WTC11 (cell line): Measurements from ENCODE around the gene RHBDL1. TPM values are rescaled to one million over a fixed set of nuclear protein-coding genes. Genes with fewer than 3 reads are reported as not detected.
A peak's percentile ranks its signal among the peaks of the same experiment; 100 is the strongest.

ENCODE experiments used
- ATAC-seq: fragments of 200-7000 bp; cut with Tn5 transposase; 2 replicates; pipeline ENCODE4 v1.10.0; 2021; ENCODE audit warnings: mild to moderate bottlenecking, moderate library complexity
- CTCF ChIA-PET: fragments of 300-600 bp; sonication (Branson Sonifier 250); formaldehyde crosslinking; loops from one replicate; lab custom pipeline; 2021; ENCODE audit warnings: antibody characterized with exemption; lab: Charles Lee
- POLR2A ChIA-PET: fragments of 350-600 bp; sonication (Branson Sonifier 250); formaldehyde crosslinking; loops from one replicate; lab custom pipeline; 2021; ENCODE audit warnings: antibody characterized with exemption; lab: Charles Lee
- DNase-seq: peaks from one replicate; pipeline ENCODE4 v3.0.0; 2021; ENCODE audit warnings: low spot score
- H3K27ac Mint-ChIP-seq: 2 replicates; pipeline ENCODE4 v1.8.0; 2021; ENCODE audit warnings: mixed read lengths
- H3K27me3 Mint-ChIP-seq: 2 replicates; pipeline ENCODE4 v1.8.0; 2021; ENCODE audit warnings: low read depth, mild to moderate bottlenecking, moderate library complexity, mixed read lengths
- H3K36me3 Mint-ChIP-seq: 2 replicates; pipeline ENCODE4 v1.8.0; 2021; ENCODE audit warnings: mixed read lengths
- H3K4me1 Mint-ChIP-seq: 2 replicates; pipeline ENCODE4 v1.8.0; 2022; ENCODE audit warnings: mixed read lengths
- H3K4me3 Mint-ChIP-seq: 2 replicates; pipeline ENCODE4 v1.8.0; 2021; ENCODE audit warnings: mild to moderate bottlenecking, moderate library complexity, mixed read lengths
- H3K9me3 Mint-ChIP-seq: 2 replicates; pipeline ENCODE4 v1.8.0; 2021; ENCODE audit warnings: mixed read lengths
- AFF4 ChIP-seq: sonication (generic); formaldehyde crosslinking; IDR thresholded peaks from 2 replicates; pipeline ENCODE4 v1.8.1; 2023; ENCODE audit warnings: mild to moderate bottlenecking, missing genetic modification reagents, borderline replicate concordance
- ATF3 ChIP-seq: sonication (generic); formaldehyde crosslinking; conservative IDR thresholded peaks from 2 replicates; pipeline ENCODE4 v1.8.1; 2022; ENCODE audit warnings: mild to moderate bottlenecking, missing genetic modification reagents
- CREM ChIP-seq: sonication (generic); formaldehyde crosslinking; IDR thresholded peaks from 2 replicates; pipeline ENCODE4 v1.8.1; 2022; ENCODE audit warnings: mild to moderate bottlenecking, missing genetic modification reagents, moderate library complexity
- GTF2I ChIP-seq: fragments of 250-450 bp; sonication (Bioruptor Pico); conservative IDR thresholded peaks from 2 replicates; pipeline ENCODE4 v1.4.0; 2021; ENCODE audit warnings: mild to moderate bottlenecking
- PREB ChIP-seq: sonication (generic); formaldehyde crosslinking; IDR thresholded peaks from 2 replicates; pipeline ENCODE4 v1.8.1; 2022; ENCODE audit warnings: mild to moderate bottlenecking, missing genetic modification reagents, moderate library complexity, borderline replicate concordance
- PRRX2 ChIP-seq: fragments of 250-450 bp; sonication (Bioruptor Pico); IDR thresholded peaks from 2 replicates; pipeline ENCODE4 v1.8.0; 2021; ENCODE audit warnings: mild to moderate bottlenecking
- RELA ChIP-seq: sonication (generic); formaldehyde crosslinking; IDR thresholded peaks from 2 replicates; pipeline ENCODE4 v1.8.1; 2022; ENCODE audit warnings: missing genetic modification reagents, mild to moderate bottlenecking, borderline replicate concordance
- SMAD4 ChIP-seq: sonication (generic); formaldehyde crosslinking; IDR thresholded peaks from 2 replicates; pipeline ENCODE4 v1.8.0; 2022; ENCODE audit warnings: mild to moderate bottlenecking, missing genetic modification reagents
- USF2 ChIP-seq: sonication (generic); formaldehyde crosslinking; IDR thresholded peaks from 2 replicates; pipeline ENCODE4 v1.8.1; 2023; ENCODE audit warnings: mild to moderate bottlenecking, missing genetic modification reagents, moderate library complexity
- ZNF263 ChIP-seq: sonication (generic); formaldehyde crosslinking; IDR thresholded peaks from 2 replicates; pipeline ENCODE4 v1.8.1; 2022; ENCODE audit warnings: low read depth, mild to moderate bottlenecking, moderate library complexity, missing genetic modification reagents
- ZNF317 ChIP-seq: sonication (generic); formaldehyde crosslinking; IDR thresholded peaks from 2 replicates; pipeline ENCODE4 v1.8.1; 2023; ENCODE audit warnings: low read depth, mild to moderate bottlenecking, moderate library complexity, missing genetic modification reagents, borderline replicate concordance
- total RNA-seq: library from RNA; stranded (reverse); gene quantifications from 3 replicates; pipeline ENCODE4 v1.2.3, GENCODE V29; 2021
- TF ChIP-seq, protein P1 (sequence below): sonication (generic); formaldehyde crosslinking; IDR thresholded peaks from 2 replicates; pipeline ENCODE4 v1.8.1; 2023; ENCODE audit warnings: mild to moderate bottlenecking, missing genetic modification reagents, moderate library complexity
- TF ChIP-seq, protein P2 (sequence below): sonication (generic); formaldehyde crosslinking; IDR thresholded peaks from 2 replicates; pipeline ENCODE4 v1.8.1; 2023; ENCODE audit warnings: mild to moderate bottlenecking, moderate library complexity, missing genetic modification reagents
- TF ChIP-seq, protein P3 (sequence below): sonication (generic); formaldehyde crosslinking; conservative IDR thresholded peaks from 2 replicates; pipeline ENCODE4 v1.8.1; 2023; ENCODE audit warnings: mild to moderate bottlenecking, low read depth, missing genetic modification reagents, moderate library complexity

The RHBDL1 gene
- total RNA-seq, 1 experiment from 2014 or later = 8.2 TPM

GRCh38 chr16:704047-704446 lies 28.6 kb downstream of the RHBDL1 start:
- Mint-ChIP-seq H3K27ac (no peak overlapping the region), H3K27me3 (peaks cover 87% of the 10 kb centered on the region), H3K4me3 (no peak overlapping the region), H3K36me3 (no peaks in the 10 kb centered on the region), H3K4me1 (no peaks in the 10 kb centered on the region), H3K9me3 (no peaks in the 10 kb centered on the region)
- POLR2A ChIA-PET = interaction anchor here (0.8 kb wide), 1 partner anchor 84 kb away, joined by 3 read pairs; the partner anchor contains the start of gene RPUSD1
- DNase-seq (no peak), ATAC-seq (no peak)
- CTCF ChIA-PET = interaction anchor here (0.9 to 4.5 kb wide), 5 partner anchors 8 to 280 kb away, joined by 3 to 25 read pairs (median 6); partner anchors contain the start of genes ANTKMT and METRN
- TF ChIP-seq PREB (CRISPR knock-in tag) = no peak
- no peak for TF ChIP-seq USF2 (CRISPR knock-in tag)
- TF ChIP-seq GTF2I (CRISPR knock-in tag) = no peak
- TF ChIP-seq ATF3 (CRISPR knock-in tag) = no peak
- TF ChIP-seq CREM (CRISPR knock-in tag) = no peak
- no peak for TF ChIP-seq PRRX2 (CRISPR knock-in tag)

GRCh38 chr16:704552-705380 lies 29.3 kb downstream of the RHBDL1 start:
- Mint-ChIP-seq H3K4me3 (peak overlapping the region; percentile 55), H3K27me3 (peaks cover 85% of the 10 kb centered on the region), H3K36me3 (no peaks in the 10 kb centered on the region), H3K9me3 (no peaks in the 10 kb centered on the region)
- ChIA-PET CTCF (interaction anchor here (1.3 to 4.5 kb wide), 4 partner anchors 8 to 81 kb away, joined by 5 to 25 read pairs (median 6); partner anchors contain the start of gene METRN), POLR2A (interaction anchor here (0.8 to 1.0 kb wide), 2 partner anchors 9 to 83 kb away, joined by 3 read pairs; partner anchors contain the start of gene RPUSD1)
- TF ChIP-seq AFF4 (CRISPR knock-in tag) (no peak), SMAD4 (CRISPR knock-in tag) (no peak), RELA (0 out of 2 replicates have a peak, but pooled peaks have one; percentile 21), ZNF317 (CRISPR knock-in tag) (no peak), ZNF263 (CRISPR knock-in tag) (no peak), PRRX2 (CRISPR knock-in tag) (no peak)
- TF ChIP-seq, protein P1, sequence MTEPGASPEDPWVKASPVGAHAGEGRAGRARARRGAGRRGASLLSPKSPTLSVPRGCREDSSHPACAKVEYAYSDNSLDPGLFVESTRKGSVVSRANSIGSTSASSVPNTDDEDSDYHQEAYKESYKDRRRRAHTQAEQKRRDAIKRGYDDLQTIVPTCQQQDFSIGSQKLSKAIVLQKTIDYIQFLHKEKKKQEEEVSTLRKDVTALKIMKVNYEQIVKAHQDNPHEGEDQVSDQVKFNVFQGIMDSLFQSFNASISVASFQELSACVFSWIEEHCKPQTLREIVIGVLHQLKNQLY = no peak
- TF ChIP-seq, protein P2, sequence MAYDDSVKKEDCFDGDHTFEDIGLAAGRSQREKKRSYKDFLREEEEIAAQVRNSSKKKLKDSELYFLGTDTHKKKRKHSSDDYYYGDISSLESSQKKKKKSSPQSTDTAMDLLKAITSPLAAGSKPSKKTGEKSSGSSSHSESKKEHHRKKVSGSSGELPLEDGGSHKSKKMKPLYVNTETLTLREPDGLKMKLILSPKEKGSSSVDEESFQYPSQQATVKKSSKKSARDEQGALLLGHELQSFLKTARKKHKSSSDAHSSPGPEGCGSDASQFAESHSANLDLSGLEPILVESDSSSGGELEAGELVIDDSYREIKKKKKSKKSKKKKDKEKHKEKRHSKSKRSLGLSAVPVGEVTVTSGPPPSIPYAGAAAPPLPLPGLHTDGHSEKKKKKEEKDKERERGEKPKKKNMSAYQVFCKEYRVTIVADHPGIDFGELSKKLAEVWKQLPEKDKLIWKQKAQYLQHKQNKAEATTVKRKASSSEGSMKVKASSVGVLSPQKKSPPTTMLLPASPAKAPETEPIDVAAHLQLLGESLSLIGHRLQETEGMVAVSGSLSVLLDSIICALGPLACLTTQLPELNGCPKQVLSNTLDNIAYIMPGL (CRISPR knock-in tag) = peak; percentile 38; the same call in 1 of the 2 replicates
- TF ChIP-seq, protein P3, sequence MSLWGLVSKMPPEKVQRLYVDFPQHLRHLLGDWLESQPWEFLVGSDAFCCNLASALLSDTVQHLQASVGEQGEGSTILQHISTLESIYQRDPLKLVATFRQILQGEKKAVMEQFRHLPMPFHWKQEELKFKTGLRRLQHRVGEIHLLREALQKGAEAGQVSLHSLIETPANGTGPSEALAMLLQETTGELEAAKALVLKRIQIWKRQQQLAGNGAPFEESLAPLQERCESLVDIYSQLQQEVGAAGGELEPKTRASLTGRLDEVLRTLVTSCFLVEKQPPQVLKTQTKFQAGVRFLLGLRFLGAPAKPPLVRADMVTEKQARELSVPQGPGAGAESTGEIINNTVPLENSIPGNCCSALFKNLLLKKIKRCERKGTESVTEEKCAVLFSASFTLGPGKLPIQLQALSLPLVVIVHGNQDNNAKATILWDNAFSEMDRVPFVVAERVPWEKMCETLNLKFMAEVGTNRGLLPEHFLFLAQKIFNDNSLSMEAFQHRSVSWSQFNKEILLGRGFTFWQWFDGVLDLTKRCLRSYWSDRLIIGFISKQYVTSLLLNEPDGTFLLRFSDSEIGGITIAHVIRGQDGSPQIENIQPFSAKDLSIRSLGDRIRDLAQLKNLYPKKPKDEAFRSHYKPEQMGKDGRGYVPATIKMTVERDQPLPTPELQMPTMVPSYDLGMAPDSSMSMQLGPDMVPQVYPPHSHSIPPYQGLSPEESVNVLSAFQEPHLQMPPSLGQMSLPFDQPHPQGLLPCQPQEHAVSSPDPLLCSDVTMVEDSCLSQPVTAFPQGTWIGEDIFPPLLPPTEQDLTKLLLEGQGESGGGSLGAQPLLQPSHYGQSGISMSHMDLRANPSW (CRISPR knock-in tag) = no peak
- TF ChIP-seq, all 79 proteins: peak for 2
- ATAC-seq (0 out of 2 replicates have a peak, but pooled peaks have one; percentile 2), DNase-seq (no peak)
- H3K27ac Mint-ChIP-seq = no peak overlapping the region
- H3K4me1 Mint-ChIP-seq = no peaks in the 10 kb centered on the region
